ENCODE results near the gene GPR82. TPM values are rescaled to one million over a fixed set of nuclear protein-coding genes. Genes with fewer than 3 reads are reported as not detected.

The GPR82 gene
- polyA plus RNA-seq, 1 donor (not counting 4 experiments of a cell fraction or from before 2014, with no cell fraction given), result not detected

GRCh38 chrX:41739871-41740270 lies 15.9 kb downstream of the GPR82 start:
- Histone ChIP-seq H2AFZ (ENCODE audit: control insufficient read depth, low read length) (no peak overlapping the region), H3K9ac (ENCODE audit: control insufficient read depth, extremely low read depth, insufficient read depth, low read length) (no peak overlapping the region), H3K4me1 (ENCODE audit: control insufficient read depth, extremely low read depth, insufficient read depth, low read length) (no peaks in the 10 kb centered on the region), H3K4me3 (ENCODE audit: control insufficient read depth in 2 of 3, extremely low read depth in 1 of 3, insufficient read depth in 2 of 3, low read depth in 1 of 3, low read length in 3 of 3) (no peak overlapping the region), H3K36me3 (ENCODE audit: control insufficient read depth in 2 of 2, extremely low read depth in 1 of 2, insufficient read depth in 2 of 2, low read length in 2 of 2) (no peaks in the 10 kb centered on the region), H3K9me3 (ENCODE audit: control insufficient read depth, low read depth, low read length) (no peaks in the 10 kb centered on the region), H4K20me1 (ENCODE audit: control insufficient read depth, extremely low read depth, insufficient read depth, low read length) (no peaks in the 10 kb centered on the region), H3K79me2 (ENCODE audit: control insufficient read depth, insufficient read depth, low read length) (no peaks in the 10 kb centered on the region), H3K9me1 (ENCODE audit: control insufficient read depth, extremely low read depth, insufficient read depth, low read length) (no peaks in the 10 kb centered on the region), H3K27ac (ENCODE audit: control insufficient read depth, insufficient read depth, low read length) (no peak overlapping the region), H3K4me2 (ENCODE audit: control insufficient read depth, extremely low read depth, insufficient read depth, low read depth, low read length) (no peak overlapping the region), H3K27me3 (ENCODE audit: control insufficient read depth, extremely low read depth, insufficient read depth, low read length) (no peaks in the 10 kb centered on the region)
- dilution Hi-C loops (cut with MboI; ENCODE audit: extremely low pct_ligation_motif_present, low sequenced_read_pairs), result no loop called here
- DNase-seq (ENCODE audit: low read depth, low spot score) (no peak), FAIRE-seq (no peak)
- TF ChIP-seq EZH2 (IDR thresholded peaks at IDR 0.05; ENCODE audit: low read length) (no peak), CTCF (optimal IDR thresholded peaks at IDR 0.05 in 1 of 3, IDR thresholded peaks at IDR 0.05 in 1 of 3, conservative IDR thresholded peaks at IDR 0.05 in 1 of 3; ENCODE audit: extremely low read depth in 1 of 3, insufficient read depth in 2 of 3, low read length in 3 of 3) (no peak)

- Histone ChIP-seq H3K27ac (ENCODE audit: control insufficient read depth, insufficient read depth, low read length) (no peak overlapping the region), H3K79me2 (ENCODE audit: control insufficient read depth, insufficient read depth, low read length) (no peaks in the 10 kb centered on the region), H3K4me3 (ENCODE audit: control insufficient read depth in 2 of 3, extremely low read depth in 1 of 3, insufficient read depth in 2 of 3, low read depth in 1 of 3, low read length in 3 of 3) (no peak overlapping the region), H3K4me1 (ENCODE audit: control insufficient read depth, extremely low read depth, insufficient read depth, low read length) (no peaks in the 10 kb centered on the region), H3K9ac (ENCODE audit: control insufficient read depth, extremely low read depth, insufficient read depth, low read length) (no peak overlapping the region), H2AFZ (ENCODE audit: control insufficient read depth, low read length) (no peak overlapping the region), H3K4me2 (ENCODE audit: control insufficient read depth, extremely low read depth, insufficient read depth, low read depth, low read length) (no peak overlapping the region), H3K27me3 (ENCODE audit: control insufficient read depth, extremely low read depth, insufficient read depth, low read length) (no peaks in the 10 kb centered on the region), H3K36me3 (ENCODE audit: control insufficient read depth in 2 of 2, extremely low read depth in 1 of 2, insufficient read depth in 2 of 2, low read length in 2 of 2) (no peaks in the 10 kb centered on the region), H3K9me3 (ENCODE audit: control insufficient read depth, low read depth, low read length) (no peaks in the 10 kb centered on the region), H4K20me1 (ENCODE audit: control insufficient read depth, extremely low read depth, insufficient read depth, low read length) (no peaks in the 10 kb centered on the region), H3K9me1 (ENCODE audit: control insufficient read depth, extremely low read depth, insufficient read depth, low read length) (no peaks in the 10 kb centered on the region)
- DNase-seq (ENCODE audit: low read depth, low spot score) (no peak), FAIRE-seq (no peak)
- TF ChIP-seq EZH2 (IDR thresholded peaks at IDR 0.05; ENCODE audit: low read length), result no peak
- no peak for TF ChIP-seq CTCF (optimal IDR thresholded peaks at IDR 0.05 in 1 of 3, IDR thresholded peaks at IDR 0.05 in 1 of 3, conservative IDR thresholded peaks at IDR 0.05 in 1 of 3; ENCODE audit: extremely low read depth in 1 of 3, insufficient read depth in 2 of 3, low read length in 3 of 3)
- dilution Hi-C loops (cut with MboI; ENCODE audit: extremely low pct_ligation_motif_present, low sequenced_read_pairs), result no loop called here
Measured at GRCh38 chrX:41750716-41751115, 26.7 kb downstream of the GPR82 start.
